Fibroblast of skin of left biceps (primary cell): ENCODE measurements around the gene PCARE.

Experiments
- DNase-seq, 2 experiments: peaks; one replicate each; pipeline ENCODE4 v3.0.0-alpha.2; 2013; ENCODE audit warnings: low read depth in 2 of 2

The PCARE gene

DNA sequence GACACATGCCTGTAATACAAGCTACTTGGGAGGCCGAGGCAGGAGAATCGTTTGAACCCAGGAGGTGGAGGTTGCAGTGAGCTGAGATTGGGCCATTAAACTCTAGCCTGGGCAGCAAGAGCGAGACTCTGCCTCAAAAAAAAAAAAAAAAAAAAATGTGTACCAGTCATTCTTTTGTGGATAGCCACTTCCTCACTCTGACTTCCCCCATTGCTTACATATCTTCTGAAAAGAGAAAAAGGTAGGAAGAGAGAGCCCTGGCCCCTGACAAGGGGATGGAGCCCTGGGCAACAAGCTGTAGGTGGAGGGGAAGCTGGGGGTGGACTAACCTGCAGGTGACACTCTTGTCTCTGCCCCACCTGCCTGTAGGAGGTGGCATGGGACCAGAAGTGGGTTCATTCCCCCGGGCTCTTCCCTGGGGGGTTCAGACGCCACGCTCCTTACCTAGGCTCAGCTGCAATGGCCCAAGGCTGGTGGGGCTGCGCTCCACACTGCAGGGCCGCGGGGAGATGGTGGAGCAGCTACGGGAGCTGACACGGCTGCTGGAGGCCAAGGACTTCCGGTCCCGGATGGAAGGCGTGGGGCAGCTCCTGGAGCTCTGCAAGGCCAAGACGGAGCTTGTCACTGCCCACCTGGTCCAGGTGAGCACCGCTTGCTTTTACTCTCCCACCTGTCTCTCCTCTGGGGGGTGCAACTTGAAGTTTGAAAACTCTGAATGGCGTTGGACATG, 39.1 kb downstream of the PCARE start:
- DNase-seq: no peak

DNA sequence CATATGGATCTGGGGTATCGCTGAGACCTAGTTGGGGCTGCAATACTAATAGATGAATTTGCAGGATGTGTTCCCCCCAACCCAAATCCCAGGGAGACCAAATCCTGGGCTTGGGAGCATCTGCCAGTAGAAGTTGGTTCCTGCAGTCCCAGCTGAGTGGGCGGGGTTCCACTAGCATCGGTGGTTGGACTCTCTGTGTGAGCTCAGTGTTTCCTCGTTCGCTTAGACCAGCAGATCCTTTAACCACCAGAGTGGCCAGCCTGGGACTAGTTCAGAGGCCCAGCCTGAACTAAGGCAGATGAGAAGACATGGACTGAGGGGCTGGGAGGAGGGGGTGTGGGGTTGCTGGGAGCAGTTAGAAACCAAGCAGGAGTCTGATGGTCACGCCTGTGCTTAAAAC, 40.7 kb downstream of the PCARE start:
- DNase-seq: no peak

DNA sequence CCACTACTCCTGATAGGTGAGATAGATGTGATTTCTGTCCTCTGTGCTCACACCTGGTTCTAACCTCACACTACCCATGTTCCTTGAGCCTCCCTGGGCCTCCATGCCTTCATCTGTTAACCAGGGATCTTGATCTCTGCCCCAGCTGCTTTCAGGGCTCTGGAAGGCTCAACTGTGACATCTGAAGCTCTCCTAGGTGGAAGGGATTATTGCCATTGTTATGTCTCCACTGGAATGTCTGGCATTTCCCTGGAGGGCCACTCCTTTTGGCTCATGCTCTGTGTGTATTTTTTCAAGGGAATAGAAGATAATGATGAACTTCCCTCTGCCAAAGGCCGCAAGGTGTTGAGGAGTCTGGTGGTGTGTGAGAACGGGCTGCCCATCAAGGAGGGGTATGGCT, 41.2 kb downstream of the PCARE start:
- DNase-seq: no peak

DNA sequence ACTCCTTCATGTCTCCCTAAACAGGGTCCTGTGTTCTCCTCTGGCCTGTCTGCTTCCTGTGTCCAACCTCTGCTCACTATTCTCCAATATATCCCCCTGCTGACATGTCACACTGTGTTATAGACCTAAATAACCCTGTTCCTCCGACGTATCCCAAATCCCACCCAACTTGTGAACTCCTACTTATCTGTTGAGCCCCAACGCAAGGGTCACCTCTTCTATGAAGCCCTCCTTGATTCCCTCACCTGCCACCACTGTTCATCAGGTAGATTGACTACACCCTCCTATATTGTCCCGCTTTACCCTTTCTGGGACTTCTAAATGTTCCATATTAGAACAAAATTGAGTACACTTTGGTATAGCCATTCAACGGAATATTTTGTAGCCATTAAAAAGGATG, 42.1 kb downstream of the PCARE start:
- DNase-seq: no peak

GRCh38 chr2:29031046-29031445, 43.3 kb downstream of the PCARE start:
- DNase-seq: no peak

DNA sequence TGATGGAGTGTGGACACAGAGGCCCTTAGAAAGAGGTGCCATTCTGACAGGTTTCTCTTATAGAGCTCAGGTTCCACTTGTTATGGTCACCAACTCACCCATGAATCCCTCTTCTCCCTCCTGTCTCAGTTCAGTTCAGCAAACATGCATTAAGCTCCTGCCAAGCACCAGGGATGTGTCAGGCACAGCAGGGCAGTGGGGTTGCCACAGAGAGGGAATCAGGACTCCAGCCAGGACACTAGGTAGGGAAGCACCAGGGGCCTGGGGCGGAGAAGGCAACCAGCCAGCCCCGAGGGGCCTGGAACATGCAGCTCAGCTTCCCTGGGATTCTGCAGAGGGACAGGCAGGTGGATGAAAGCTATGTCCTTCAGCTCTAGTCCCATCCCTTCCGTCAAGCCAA, 48.6 kb downstream of the PCARE start:
- DNase-seq: no peak

DNA sequence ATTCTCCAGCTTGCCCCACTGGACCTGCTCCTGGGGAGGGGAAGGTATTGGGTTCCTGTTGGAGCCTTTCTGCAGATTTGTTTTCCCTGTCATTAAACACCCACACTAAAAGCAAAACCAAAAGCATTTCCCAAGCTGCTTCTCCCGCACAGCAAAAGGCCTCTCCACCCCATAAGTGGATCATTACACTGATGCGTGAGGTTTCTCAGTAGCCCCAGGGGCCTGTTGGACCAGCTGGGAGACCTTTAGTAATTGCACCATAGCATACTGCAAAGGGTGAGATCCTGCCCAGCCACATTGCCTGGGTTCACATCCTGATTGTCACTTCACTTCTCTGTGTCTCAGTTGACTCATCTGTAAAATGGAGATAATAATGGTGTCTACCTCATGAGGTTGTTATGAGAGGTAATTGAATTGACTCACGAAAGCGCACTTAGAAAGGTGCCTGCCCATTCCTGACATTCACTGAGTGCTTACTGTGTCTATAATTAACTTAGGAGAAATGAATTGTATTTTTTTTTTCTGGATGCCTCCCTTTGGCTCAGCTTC, 49.4 kb downstream of the PCARE start:
- DNase-seq: no peak

DNA sequence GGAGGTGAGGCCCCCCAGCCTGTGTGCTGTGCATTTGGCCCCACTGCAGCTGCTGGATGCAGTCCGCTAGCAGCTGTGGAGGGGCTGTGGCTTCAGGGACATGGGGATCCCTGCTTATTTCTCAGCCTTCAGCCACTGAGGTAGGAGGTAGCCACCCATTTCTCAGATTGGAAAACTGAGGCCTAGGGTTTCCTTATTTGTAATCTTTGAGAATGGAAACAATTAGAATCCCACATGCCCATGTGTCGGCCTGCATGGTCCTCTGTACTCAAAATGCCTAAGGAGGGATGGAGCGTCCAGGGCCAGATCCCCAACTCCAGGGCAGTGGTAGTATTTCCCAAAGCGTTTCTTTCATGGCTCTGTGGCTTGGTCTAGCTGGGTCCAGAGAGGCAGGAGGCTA, 51.1 kb downstream of the PCARE start:
- no peak for DNase-seq

GRCh38 chr2:29022679-29023078, 51.6 kb downstream of the PCARE start:
- no peak for DNase-seq

DNA sequence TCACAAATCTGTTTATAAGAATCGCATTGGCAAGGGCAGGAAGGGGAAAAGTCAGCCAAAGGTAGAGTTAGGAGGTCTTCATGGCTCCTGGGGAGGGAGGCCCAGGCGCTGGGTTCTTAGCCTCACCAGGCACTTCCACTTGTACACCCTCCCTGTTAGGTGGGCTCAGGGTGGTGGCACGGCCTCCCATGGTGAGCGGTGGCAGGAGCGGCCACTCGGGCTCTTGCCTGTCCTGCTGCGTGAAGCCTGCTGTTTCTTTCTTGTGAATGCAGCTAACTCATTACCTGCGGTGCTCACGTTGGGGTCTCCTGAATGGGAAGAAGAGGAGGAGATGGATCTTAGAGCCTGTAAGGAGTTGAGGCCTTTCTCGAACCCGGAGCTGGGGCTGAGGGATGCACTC, 52.4 kb downstream of the PCARE start:
- DNase-seq: no peak

DNA sequence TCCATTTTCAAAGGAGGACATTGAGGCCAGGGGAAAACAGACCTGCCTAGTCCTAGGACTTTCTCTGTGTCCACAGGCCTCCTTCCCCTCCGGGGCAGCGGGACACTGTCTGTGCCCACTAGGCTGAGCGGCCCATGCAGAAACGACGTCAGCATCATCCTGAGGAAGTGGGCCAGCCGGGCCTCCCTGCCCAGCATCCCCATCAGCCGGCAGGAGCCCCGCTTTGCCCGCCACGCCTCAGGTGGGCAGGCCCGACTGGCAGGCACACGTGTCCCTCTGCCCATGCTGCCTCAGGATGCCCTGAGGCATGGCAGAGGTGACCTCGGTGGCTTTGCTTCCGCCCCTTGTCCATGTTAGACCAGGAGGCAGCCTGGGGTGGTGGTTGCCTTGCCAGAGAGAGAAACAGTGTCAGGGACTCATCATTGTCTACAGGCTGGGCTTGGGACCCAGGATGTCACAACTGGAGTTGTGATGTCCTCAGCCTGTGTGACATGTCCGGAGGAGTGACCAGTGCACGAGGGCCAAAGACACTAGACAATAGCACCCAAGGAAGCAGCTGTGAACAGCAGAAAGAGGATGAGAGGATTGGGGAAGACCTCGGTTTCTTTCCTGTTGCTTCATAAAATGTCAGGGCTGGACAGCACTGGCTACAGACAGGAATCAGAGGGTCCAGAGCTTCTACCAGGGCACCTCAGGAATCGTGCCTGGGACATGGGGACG, 56.4 kb downstream of the PCARE start:
- no peak for DNase-seq

DNA sequence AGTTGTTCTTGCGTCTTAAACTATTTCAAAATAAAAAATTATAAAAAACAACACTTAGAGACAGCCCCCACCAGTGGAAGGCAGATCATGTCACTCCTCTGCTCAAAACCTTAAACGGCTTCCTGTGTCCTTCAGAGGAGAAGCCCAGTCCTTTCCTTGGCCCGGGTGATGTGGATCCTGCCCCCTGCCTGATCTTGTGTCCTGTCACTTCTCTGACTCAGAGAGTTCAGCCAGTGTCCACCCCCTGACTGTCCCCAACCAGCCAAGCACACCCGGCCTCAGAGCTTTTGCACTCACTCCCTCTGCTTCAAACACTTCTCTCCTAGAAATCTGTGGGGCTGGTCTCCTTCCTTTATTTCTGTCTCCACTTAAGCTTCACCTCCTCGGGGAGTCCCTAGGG, 57.8 kb downstream of the PCARE start:
- DNase-seq: no peak

- DNase-seq: no peak
Measured at GRCh38 chr2:29015701-29016470, 58.4 kb downstream of the PCARE start.

- DNase-seq: no peak
Measured at GRCh38 chr2:29014811-29015421, 59.4 kb downstream of the PCARE start.

GRCh38 chr2:29014331-29014730, 60.0 kb downstream of the PCARE start:
- no peak for DNase-seq

DNA sequence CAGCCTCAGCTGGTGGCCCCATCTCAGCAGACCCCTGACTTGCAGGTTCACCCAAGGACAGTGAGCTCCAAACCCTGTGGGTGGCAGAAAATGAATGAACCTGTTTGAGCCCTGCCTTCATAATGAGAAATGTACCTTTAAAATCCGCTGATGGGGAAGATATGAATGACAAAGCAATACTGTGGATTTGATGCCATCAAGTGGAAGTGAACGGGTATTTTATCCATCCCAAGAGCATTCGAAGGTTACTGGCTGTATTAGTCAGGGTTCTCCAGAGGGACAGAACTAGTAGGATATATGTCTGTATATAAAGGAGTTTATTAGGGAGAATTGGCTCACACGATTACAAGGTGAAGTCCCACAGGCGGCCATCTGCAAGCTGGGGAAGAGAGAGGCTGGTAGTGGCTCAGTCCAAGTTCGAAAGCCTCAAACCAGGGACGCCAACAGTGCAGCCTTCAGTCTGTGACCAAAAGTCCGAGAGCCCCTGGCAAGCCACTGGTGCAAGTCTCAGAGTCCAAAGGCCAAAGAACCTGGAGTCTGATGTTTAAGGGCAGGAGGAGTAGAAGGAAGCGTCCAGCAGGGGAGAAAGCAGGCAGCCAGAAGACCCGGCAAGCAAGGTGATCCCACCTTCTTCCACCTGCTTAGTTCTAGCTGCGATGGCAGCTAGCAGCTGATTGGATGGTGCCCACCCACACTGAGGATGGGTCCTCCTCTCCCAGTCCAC, 61.1 kb downstream of the PCARE start:
- no peak for DNase-seq

DNA sequence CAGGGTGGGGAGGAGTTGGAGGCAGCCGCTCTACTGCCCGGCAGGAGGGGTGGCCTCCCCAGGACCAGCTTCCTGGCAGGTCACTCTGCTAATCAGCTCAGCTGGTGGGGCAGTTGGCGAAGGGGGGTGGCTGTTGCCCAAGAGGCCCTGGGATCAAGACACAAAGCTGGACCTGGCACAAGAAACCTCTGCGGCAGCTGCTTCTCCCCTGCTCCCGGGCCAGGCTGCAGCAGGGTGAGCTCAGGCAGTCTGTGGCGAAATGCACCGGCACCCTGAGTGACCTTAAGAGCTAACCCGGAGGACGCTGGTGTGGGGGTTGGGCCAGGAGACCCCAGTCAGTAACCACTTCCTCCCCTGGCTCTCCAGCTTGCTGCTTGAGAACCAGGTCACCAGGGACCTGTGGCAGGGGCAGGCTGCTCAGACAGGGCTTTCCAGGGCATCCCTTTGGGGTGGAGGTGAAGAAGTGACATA, 62.1 kb downstream of the PCARE start:
- DNase-seq: no peak
